Endothelial cell (in vitro differentiated cells): ENCODE results near the gene G6PD. TPM values are rescaled to one million over a fixed set of nuclear protein-coding genes. Genes with fewer than 3 reads are reported as not detected.
"Not testable (repeated sequence)": the region's sequence is repeated elsewhere in the genome, so short reads cannot be mapped to it uniquely, and the experiment has no call there.

Source experiments
- DNase-seq: peaks from one replicate; pipeline ENCODE4 v3.0.0; 2021; ENCODE audit warnings: low spot score
- H3K27ac Mint-ChIP-seq: one replicate; pipeline ENCODE4 v1.8.0; 2021; ENCODE audit warnings: mixed read lengths, inconsistent platforms; ENCODE audit not compliant: unreplicated experiment
- H3K27me3 Mint-ChIP-seq: one replicate; pipeline ENCODE4 v1.8.0; 2021; ENCODE audit warnings: mild to moderate bottlenecking, moderate library complexity, mixed read lengths, inconsistent platforms; ENCODE audit not compliant: unreplicated experiment
- H3K36me3 Mint-ChIP-seq: one replicate; pipeline ENCODE4 v1.8.0; 2021; ENCODE audit warnings: mild to moderate bottlenecking, low read depth, mixed read lengths, inconsistent platforms; ENCODE audit not compliant: unreplicated experiment
- H3K4me1 Mint-ChIP-seq: one replicate; pipeline ENCODE4 v1.8.0; 2021; ENCODE audit warnings: mild to moderate bottlenecking, mixed read lengths, inconsistent platforms; ENCODE audit not compliant: unreplicated experiment
- H3K4me3 Mint-ChIP-seq: one replicate; pipeline ENCODE4 v1.8.0; 2021; ENCODE audit warnings: mild to moderate bottlenecking, mixed read lengths, inconsistent platforms; ENCODE audit not compliant: unreplicated experiment
- H3K9me3 Mint-ChIP-seq: one replicate; pipeline ENCODE4 v1.8.0; 2021; ENCODE audit warnings: mixed read lengths, inconsistent platforms; ENCODE audit not compliant: unreplicated experiment
- total RNA-seq: library from RNA; stranded (reverse); fragmentation: NEBNext Ultra II Directional; extraction: Animal tissue kit (Norgen Biotek cat#: 25700); gene quantifications from one replicate; pipeline ENCODE4 v1.2.1, GENCODE V29; 2021; ENCODE audit not compliant: unreplicated experiment
- TF ChIP-seq, protein P1 (sequence below): fragments of 200-600 bp; sonication (generic); IDR thresholded peaks from one replicate; pipeline ENCODE4 v1.5.0; 2021; ENCODE audit warnings: antibody characterized with exemption; ENCODE audit not compliant: unreplicated experiment

The G6PD gene
- total RNA-seq, 1 donor from 2014 or later = 46.4 TPM

DNA sequence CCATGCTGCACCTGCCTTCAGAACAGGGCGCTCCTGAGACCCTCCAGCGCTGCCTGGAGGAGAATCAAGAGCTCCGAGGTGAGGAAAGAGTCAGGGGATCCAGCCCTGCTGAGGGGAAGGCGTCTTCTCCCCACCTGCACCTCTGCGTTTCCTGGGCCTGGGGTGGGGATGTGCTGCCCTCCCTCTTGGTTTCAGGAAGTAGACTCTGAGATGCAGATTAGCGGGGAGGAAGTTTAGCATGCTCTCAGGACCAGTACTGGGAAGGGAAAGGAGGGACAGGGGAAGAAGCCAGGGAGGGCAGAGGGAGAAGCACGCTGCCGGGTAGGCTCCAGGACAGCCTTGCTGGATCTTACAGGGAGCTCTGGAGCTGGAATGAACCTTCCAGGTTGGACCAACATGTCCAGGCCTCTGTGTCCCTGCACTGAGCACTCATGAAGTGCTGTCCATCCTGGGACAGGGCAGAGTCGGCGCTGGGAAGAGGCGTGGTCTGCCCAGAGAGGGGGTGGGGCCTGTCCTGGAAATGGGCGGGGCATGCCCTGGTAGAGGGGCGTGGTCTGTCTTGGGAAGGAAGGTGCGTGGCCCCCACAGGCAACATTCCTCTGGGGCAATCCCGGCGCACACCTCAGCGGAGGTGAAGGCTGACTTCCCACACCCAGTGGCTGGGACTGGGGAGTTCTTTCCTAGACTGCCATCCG, 5.6 kb upstream of the G6PD start:
- not testable (repeated sequence) for H3K27ac Mint-ChIP-seq, H3K27me3 Mint-ChIP-seq, DNase-seq, H3K9me3 Mint-ChIP-seq, H3K4me3 Mint-ChIP-seq
- Mint-ChIP-seq H3K36me3 (peaks cover 11% of the 10 kb centered on the region), H3K4me1 (peaks cover 11% of the 10 kb centered on the region)

DNA sequence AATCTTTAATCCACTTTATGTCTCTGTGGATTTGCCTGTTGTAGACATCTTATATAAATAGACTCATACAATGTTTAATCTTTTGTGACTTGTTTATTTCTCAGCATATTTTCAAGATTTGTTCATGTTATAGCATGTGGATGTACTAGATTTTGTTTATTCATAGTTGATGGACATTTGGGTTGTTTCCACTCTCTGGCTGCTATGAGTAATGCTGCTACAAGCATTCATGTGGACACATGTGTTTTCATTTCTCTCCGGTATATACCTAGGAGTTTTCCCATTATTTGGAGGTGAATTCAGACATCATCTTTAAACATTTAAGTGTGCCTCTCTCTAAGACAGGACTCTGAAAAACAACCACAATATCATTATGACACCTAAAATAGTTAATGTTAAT, 3.1 kb upstream of the G6PD start:
- Mint-ChIP-seq H3K27me3 (peaks cover 8% of the 10 kb centered on the region), H3K4me1 (peaks cover 11% of the 10 kb centered on the region), H3K9me3 (no peaks in the 10 kb centered on the region), H3K27ac (peak overlapping the region; percentile 55), H3K36me3 (peaks cover 11% of the 10 kb centered on the region), H3K4me3 (peak overlapping the region; percentile 67)
- no peak for DNase-seq
- TF ChIP-seq, protein P1, sequence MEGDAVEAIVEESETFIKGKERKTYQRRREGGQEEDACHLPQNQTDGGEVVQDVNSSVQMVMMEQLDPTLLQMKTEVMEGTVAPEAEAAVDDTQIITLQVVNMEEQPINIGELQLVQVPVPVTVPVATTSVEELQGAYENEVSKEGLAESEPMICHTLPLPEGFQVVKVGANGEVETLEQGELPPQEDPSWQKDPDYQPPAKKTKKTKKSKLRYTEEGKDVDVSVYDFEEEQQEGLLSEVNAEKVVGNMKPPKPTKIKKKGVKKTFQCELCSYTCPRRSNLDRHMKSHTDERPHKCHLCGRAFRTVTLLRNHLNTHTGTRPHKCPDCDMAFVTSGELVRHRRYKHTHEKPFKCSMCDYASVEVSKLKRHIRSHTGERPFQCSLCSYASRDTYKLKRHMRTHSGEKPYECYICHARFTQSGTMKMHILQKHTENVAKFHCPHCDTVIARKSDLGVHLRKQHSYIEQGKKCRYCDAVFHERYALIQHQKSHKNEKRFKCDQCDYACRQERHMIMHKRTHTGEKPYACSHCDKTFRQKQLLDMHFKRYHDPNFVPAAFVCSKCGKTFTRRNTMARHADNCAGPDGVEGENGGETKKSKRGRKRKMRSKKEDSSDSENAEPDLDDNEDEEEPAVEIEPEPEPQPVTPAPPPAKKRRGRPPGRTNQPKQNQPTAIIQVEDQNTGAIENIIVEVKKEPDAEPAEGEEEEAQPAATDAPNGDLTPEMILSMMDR = no peak

DNA sequence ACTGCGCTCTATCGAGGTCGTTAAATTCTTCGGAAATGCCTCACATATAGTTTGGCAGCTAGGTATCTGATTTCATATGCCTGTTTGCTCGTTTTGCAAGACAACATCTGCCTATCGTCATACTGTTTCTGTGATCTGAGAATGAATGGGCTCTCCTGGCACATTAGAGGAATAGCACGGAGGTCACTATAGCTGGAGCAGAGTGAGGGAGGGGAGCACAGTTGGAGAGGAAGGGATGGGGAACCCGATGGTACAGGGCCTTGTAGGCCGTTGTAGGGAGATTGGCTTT, 1.3 kb upstream of the G6PD start:
- Mint-ChIP-seq H3K4me1 (peaks cover 11% of the 10 kb centered on the region), H3K4me3 (peak overlapping the region; percentile 96), H3K27ac (peak overlapping the region; percentile 96), H3K9me3 (no peaks in the 10 kb centered on the region), H3K27me3 (peaks cover 6% of the 10 kb centered on the region), H3K36me3 (peaks cover 7% of the 10 kb centered on the region)
- TF ChIP-seq, protein P1 = no peak
- DNase-seq = no peak

DNA sequence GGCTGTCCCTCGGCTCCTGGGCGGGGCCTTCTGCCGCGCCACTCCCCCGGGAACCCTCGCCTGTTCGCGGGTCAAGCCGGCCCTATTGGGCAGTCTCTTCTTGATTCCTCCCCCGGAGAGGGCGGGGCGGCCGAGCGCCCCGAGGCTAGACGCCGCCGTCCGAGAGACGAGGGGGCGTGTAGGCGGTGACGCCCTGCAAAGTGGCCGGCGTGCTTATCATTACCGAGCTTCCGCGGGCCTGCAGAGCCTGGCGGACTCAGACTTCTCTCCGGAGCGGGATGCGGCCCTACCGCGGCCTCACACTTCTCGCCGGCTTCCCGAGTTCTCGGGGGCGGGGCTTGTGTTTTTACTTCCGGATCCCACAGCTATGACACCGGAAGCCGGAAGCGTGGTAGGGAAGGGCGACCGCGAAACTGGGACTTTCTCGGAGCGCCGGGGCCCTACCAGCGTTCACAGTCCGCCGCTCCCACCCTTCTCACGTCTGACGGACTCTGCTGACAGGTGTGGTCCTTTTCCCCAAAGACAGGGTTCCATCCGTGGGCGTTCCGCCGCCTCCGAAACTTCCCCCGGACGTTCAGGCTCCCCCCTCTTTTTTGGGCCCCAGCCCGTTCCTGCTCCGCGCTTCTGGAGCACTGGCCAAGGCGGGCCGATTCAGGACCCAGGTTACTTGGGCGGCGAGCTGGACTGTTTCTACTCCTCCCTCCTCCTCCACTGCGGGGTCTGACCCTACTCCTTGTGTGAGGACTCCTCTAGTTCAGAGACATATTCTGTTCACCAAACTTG, 790 bp upstream of the G6PD start, which contains the start of gene IKBKG:
Gene IKBKG, plus strand, starts transcription at position 376 of the 783 bp plus-strand sequence. CDS start 4,383 bp downstream, outside the sequence.
- TF ChIP-seq, protein P1 = no peak
- Mint-ChIP-seq H3K36me3 (peaks cover 7% of the 10 kb centered on the region), H3K4me1 (peaks cover 11% of the 10 kb centered on the region), H3K27me3 (peaks cover 6% of the 10 kb centered on the region), H3K27ac (peak within 1 kb of the TSS; percentile 96), H3K4me3 (peak within 1 kb of the TSS; percentile 96), H3K9me3 (no peaks in the 10 kb centered on the region)
- peak; percentile 77 for DNase-seq

DNA sequence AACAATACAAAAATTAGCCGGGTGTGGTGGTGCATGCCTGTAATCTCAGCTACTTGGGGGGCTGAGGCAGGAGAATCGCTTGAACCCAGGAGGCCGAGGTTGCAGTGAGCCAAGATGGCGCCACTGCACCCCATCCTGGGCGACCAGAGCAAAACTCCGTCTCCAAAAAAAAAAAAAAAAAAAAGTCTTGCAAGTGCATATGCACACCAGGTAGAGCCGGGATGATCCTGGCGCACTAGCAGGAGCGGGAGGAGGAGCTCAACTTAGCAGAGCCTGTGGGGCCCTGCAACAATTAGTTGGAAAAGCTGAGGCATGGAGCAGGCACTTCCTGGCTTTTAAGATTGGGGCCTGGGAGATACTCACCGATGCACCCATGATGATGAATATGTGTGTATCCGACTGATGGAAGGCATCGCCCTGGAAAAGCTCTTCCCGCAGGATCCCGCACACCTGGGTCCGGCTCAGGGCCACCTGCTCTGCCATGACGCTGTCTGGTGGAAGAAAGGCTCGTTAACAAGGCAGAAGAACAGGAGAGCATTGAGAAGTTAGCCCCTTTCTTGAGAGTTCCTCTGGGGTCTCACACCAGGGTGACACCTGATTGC, 872 bp downstream of the G6PD start:
- H3K36me3 Mint-ChIP-seq = peaks cover 7% of the 10 kb centered on the region
- H3K4me1 Mint-ChIP-seq = peaks cover 11% of the 10 kb centered on the region
- TF ChIP-seq, protein P1 = no peak
- DNase-seq = no peak
- peaks cover 6% of the 10 kb centered on the region for H3K27me3 Mint-ChIP-seq
- H3K27ac Mint-ChIP-seq = no peak overlapping the region
- peak overlapping the region; percentile 81 for H3K4me3 Mint-ChIP-seq
- no peaks in the 10 kb centered on the region for H3K9me3 Mint-ChIP-seq
